ENCODE measurements around the gene RBM19.

The RBM19 gene

GRCh38 chr12:113899042-113899560 is 67.0 kb downstream of the RBM19 start:
- Histone ChIP-seq H3F3A (ENCODE audit: control insufficient read depth, insufficient read depth) (no peaks in the 10 kb centered on the region), H3K36me3 (ENCODE audit: control insufficient read depth, low read length) (peaks cover 10% of the 10 kb centered on the region; the same call in 1 of the 2 replicates), H3K9me3 (ENCODE audit: control insufficient read depth, insufficient read depth, low read length) (no peaks in the 10 kb centered on the region), H3K4me1 (ENCODE audit: control insufficient read depth, low read length) (no peaks in the 10 kb centered on the region), H3K79me2 (ENCODE audit: control insufficient read depth, low read length) (no peaks in the 10 kb centered on the region), H3K27ac (ENCODE audit: low read depth, low read length) (no peak overlapping the region), H4K20me1 (ENCODE audit: control insufficient read depth, insufficient read depth, low read depth, low read length) (no peaks in the 10 kb centered on the region), H3K4me2 (ENCODE audit: low read length) (no peak overlapping the region), H3K27me3 (ENCODE audit: control insufficient read depth, low read length) (no peaks in the 10 kb centered on the region), H3K9me2 (replicated peaks; ENCODE audit: control insufficient read depth, low read length) (no peaks in the 10 kb centered on the region), H3K4me3 (ENCODE audit: low read length) (no peak overlapping the region)
- no peak for TF ChIP-seq EZH2phosphoT487 (IDR thresholded peaks at IDR 0.05; ENCODE audit: borderline replicate concordance, low read length)
- TF ChIP-seq CTCF (IDR thresholded peaks at IDR 0.05; ENCODE audit: low read depth, low read length, poor library complexity, severe bottlenecking), result no peak

GRCh38 chr12:113898466-113898865 is 67.7 kb downstream of the RBM19 start:
- H3F3A ChIP-seq (ENCODE audit: control insufficient read depth, insufficient read depth), result no peaks in the 10 kb centered on the region
- H3K9me2 ChIP-seq (replicated peaks; ENCODE audit: control insufficient read depth, low read length), result no peaks in the 10 kb centered on the region
- no peaks in the 10 kb centered on the region for H3K79me2 ChIP-seq (ENCODE audit: control insufficient read depth, low read length)
- H3K9me3 ChIP-seq (ENCODE audit: control insufficient read depth, insufficient read depth, low read length), result no peaks in the 10 kb centered on the region
- H3K4me2 ChIP-seq (ENCODE audit: low read length), result no peak overlapping the region
- TF ChIP-seq EZH2phosphoT487 (IDR thresholded peaks at IDR 0.05; ENCODE audit: borderline replicate concordance, low read length), result no peak
- no peak for TF ChIP-seq CTCF (IDR thresholded peaks at IDR 0.05; ENCODE audit: low read depth, low read length, poor library complexity, severe bottlenecking)
- no peaks in the 10 kb centered on the region for H4K20me1 ChIP-seq (ENCODE audit: control insufficient read depth, insufficient read depth, low read depth, low read length)
- H3K27ac ChIP-seq (ENCODE audit: low read depth, low read length), result no peak overlapping the region
- H3K27me3 ChIP-seq (ENCODE audit: control insufficient read depth, low read length), result no peaks in the 10 kb centered on the region
- no peak overlapping the region for H3K4me3 ChIP-seq (ENCODE audit: low read length)
- H3K4me1 ChIP-seq (ENCODE audit: control insufficient read depth, low read length), result no peaks in the 10 kb centered on the region
- peaks cover 5% of the 10 kb centered on the region; the same call in 1 of the 2 replicates for H3K36me3 ChIP-seq (ENCODE audit: control insufficient read depth, low read length)

GRCh38 chr12:113897406-113897805 is 68.7 kb downstream of the RBM19 start:
- Histone ChIP-seq H3K36me3 (ENCODE audit: control insufficient read depth, low read length) (no peaks in the 10 kb centered on the region), H3K9me3 (ENCODE audit: control insufficient read depth, insufficient read depth, low read length) (no peaks in the 10 kb centered on the region), H3K9me2 (replicated peaks; ENCODE audit: control insufficient read depth, low read length) (no peaks in the 10 kb centered on the region), H4K20me1 (ENCODE audit: control insufficient read depth, insufficient read depth, low read depth, low read length) (no peaks in the 10 kb centered on the region), H3K27ac (ENCODE audit: low read depth, low read length) (no peak overlapping the region), H3K4me2 (ENCODE audit: low read length) (no peak overlapping the region), H3K4me1 (ENCODE audit: control insufficient read depth, low read length) (no peaks in the 10 kb centered on the region), H3F3A (ENCODE audit: control insufficient read depth, insufficient read depth) (no peaks in the 10 kb centered on the region), H3K79me2 (ENCODE audit: control insufficient read depth, low read length) (no peaks in the 10 kb centered on the region), H3K27me3 (ENCODE audit: control insufficient read depth, low read length) (no peaks in the 10 kb centered on the region), H3K4me3 (ENCODE audit: low read length) (no peak overlapping the region)
- TF ChIP-seq EZH2phosphoT487 (IDR thresholded peaks at IDR 0.05; ENCODE audit: borderline replicate concordance, low read length) (no peak), CTCF (IDR thresholded peaks at IDR 0.05; ENCODE audit: low read depth, low read length, poor library complexity, severe bottlenecking) (no peak)
